ENCODE data around the gene PF4V1. TPM values are rescaled to one million over a fixed set of nuclear protein-coding genes. Genes with fewer than 3 reads are reported as not detected.

Gene PF4V1
- 1.9 and 12.0 TPM in 2 replicates for total RNA-seq

GRCh38 chr4:73853246-73853704 lies at the start of gene PF4V1:
Gene PF4V1, plus strand, starts transcription at chr4:73853296. Its CDS starts 67 bp downstream, at chr4:73853363.

GRCh38 chr4:73836373-73837279 lies 16.5 kb upstream of the PF4V1 start, which contains the start of gene CXCL6:
Gene CXCL6, plus strand, starts transcription at chr4:73836678. Its CDS starts 73 bp downstream, at chr4:73836751.

GRCh38 chr4:73869130-73870055 lies 16.3 kb downstream of the PF4V1 start, which contains the start of gene CXCL1:
Gene CXCL1, plus strand, starts transcription at chr4:73869393. Its CDS starts 78 bp downstream, at chr4:73869471.

Other genes starting within 250 kb of the PF4V1 start
- under 0.01 TPM in 1 of 2 replicates, not detected in the other for gene RASSF6, start 232.9 kb upstream of the PF4V1 start, total RNA-seq
- gene CXCL8, start 112.7 kb upstream of the PF4V1 start, total RNA-seq: 0.17 and 1.9 TPM in 2 replicates
- 5.0 and 14.3 TPM in 2 replicates for gene CXCL6, start 16.6 kb upstream of the PF4V1 start, total RNA-seq
- 1.5 and 27.6 TPM in 2 replicates for gene CXCL1, start 16.1 kb downstream of the PF4V1 start, total RNA-seq
- not detected in 2 replicates for gene PF4, start 128.7 kb downstream of the PF4V1 start, total RNA-seq
- gene PPBP, start 134.9 kb downstream of the PF4V1 start, total RNA-seq: not detected in 2 replicates
- 0.17 and 0.95 TPM in 2 replicates for gene CXCL5, start 145.4 kb downstream of the PF4V1 start, total RNA-seq
- 0.86 and 3.0 TPM in 2 replicates for gene CXCL3, start 185.4 kb downstream of the PF4V1 start, total RNA-seq
- gene CXCL2, start 245.9 kb downstream of the PF4V1 start, total RNA-seq: 2.1 and 3.5 TPM in 2 replicates

All from bronchial smooth muscle cell (primary cell).